Stomach (tissue), 4 donors: ENCODE data around the gene CSDE1.

Source experiments
- CTCF ChIP-seq, 7 experiments: fragments of 450-650 bp in 4 of 7; fragments of 200-600 bp in 3 of 7; sonication (generic) in 3 of 7; IDR thresholded peaks; one replicate each; pipeline ENCODE4 v1.5.1; 2016 to 2019; ENCODE audit warnings: antibody characterized with exemption in 7 of 7, control low read depth in 2 of 7, mild to moderate bottlenecking in 1 of 7
- POLR2A ChIP-seq, 4 donors: fragments of 450-650 bp; IDR thresholded peaks; one replicate each; pipeline ENCODE4 v1.6.1; 2016; ENCODE audit warnings: antibody characterized with exemption in 4 of 4, control low read depth in 2 of 4, mild to moderate bottlenecking in 1 of 4, moderate library complexity in 1 of 4
- POLR2AphosphoS5 ChIP-seq, 3 donors: sonication (generic); formaldehyde crosslinking; IDR thresholded peaks; one replicate each; pipeline ENCODE4 v1.6.1; 2016; ENCODE audit warnings: antibody characterized with exemption in 3 of 3

DNA sequence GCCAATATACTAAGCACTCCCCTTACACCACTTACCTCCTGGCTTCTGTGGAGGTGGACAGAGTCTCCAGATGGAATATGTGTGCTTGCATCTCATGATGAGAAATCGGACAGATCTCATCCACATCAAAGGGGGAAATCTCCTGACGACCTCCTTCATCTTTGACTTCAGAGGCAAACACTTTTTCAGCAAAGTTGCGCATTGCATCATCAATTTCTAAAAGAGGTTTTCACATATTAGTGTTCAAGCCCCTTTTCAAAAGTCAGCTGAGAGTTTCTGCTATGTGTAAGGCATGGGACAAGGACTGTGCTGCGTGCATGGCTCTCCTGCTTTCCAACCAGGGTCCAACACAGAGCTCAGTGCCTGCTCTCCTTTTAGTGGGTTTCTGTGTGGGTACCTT lies 69.3 kb downstream of the CSDE1 start:
- TF ChIP-seq CTCF (IDR thresholded peaks at IDR 0.05) (no peak), POLR2AphosphoS5 (IDR thresholded peaks at IDR 0.05) (no peak), POLR2A (IDR thresholded peaks at IDR 0.05) (no peak)
